Thoracic aorta (tissue), 2 donors: ENCODE results near the gene EPB41. TPM values are rescaled to one million over a fixed set of nuclear protein-coding genes. Genes with fewer than 3 reads are reported as not detected.
A peak's percentile ranks its signal among the peaks of the same experiment; 100 is the strongest.

Source experiments
- ATAC-seq: fragments of 150-250 bp; one replicate; pipeline ENCODE4 v1.8.0; 2017; ENCODE audit warnings: low read depth; ENCODE audit not compliant: insufficient number of reproducible peaks, low FRiP score
- DNase-seq: peaks from one replicate; pipeline ENCODE4 v3.0.0-alpha.2; 2020; ENCODE audit warnings: low spot score
- H3K27ac ChIP-seq, 2 donors: fragments of 200-600 bp; sonication (generic); 1 replicate in 1 of 2; 2 replicates in 1 of 2; pipeline ENCODE4 v1.5.1; 2016; ENCODE audit warnings: mild to moderate bottlenecking in 2 of 2, moderate library complexity in 2 of 2
- H3K27me3 ChIP-seq: fragments of 200-600 bp; sonication (generic); replicated peaks from 2 replicates; pipeline ENCODE4 v1.6.0; 2016; ENCODE audit warnings: mild to moderate bottlenecking; ENCODE audit not compliant: insufficient read depth
- H3K36me3 ChIP-seq: fragments of 200-600 bp; sonication (generic); one replicate; pipeline ENCODE4 v1.5.1; 2016
- H3K4me1 ChIP-seq, 2 donors: fragments of 200-600 bp; sonication (generic); 1 replicate in 1 of 2; 2 replicates in 1 of 2; pipeline versions ENCODE4 v1.5.1 to v1.6.0; 2016; ENCODE audit warnings: low read depth in 2 of 2, mild to moderate bottlenecking in 1 of 2; ENCODE audit not compliant: control insufficient read depth in 1 of 2
- H3K4me3 ChIP-seq: fragments of 200-600 bp; sonication (generic); 2 replicates; pipeline ENCODE4 v1.5.1; 2016; ENCODE audit warnings: mild to moderate bottlenecking
- H3K9me3 ChIP-seq: fragments of 200-600 bp; sonication (generic); 2 replicates; pipeline ENCODE4 v1.5.1; 2016
- CTCF ChIP-seq: fragments of 200-600 bp; sonication (generic); IDR thresholded peaks from one replicate; pipeline ENCODE4 v1.5.1; 2019; ENCODE audit warnings: antibody characterized with exemption
- total RNA-seq, 2 donors: library from RNA; depleted of rRNA; stranded (reverse); fragments of >200 nt; gene quantifications; one replicate each; pipeline versions ENCODE4 v1.1.0 to v1.2.3, GENCODE V29; 2016

The EPB41 gene
- total RNA-seq, 2 donors from 2014 or later = 26.7 to 37.8 TPM

- no peak for DNase-seq
- Histone ChIP-seq H3K4me1 (no peaks in the 10 kb centered on the region), H3K9me3 (no peaks in the 10 kb centered on the region), H3K36me3 (no peaks in the 10 kb centered on the region), H3K4me3 (no peak overlapping the region), H3K27me3 (no peaks in the 10 kb centered on the region), H3K27ac (no peak overlapping the region)
- ATAC-seq = no peak
- no peak for TF ChIP-seq CTCF
These were observed 52.2 kb downstream of the EPB41 start for GRCh38 chr1:28966617-28967016.

- H3K27me3 ChIP-seq = no peaks in the 10 kb centered on the region
- no peaks in the 10 kb centered on the region for H3K4me1 ChIP-seq
- H3K36me3 ChIP-seq = no peaks in the 10 kb centered on the region
- ATAC-seq (no peak), DNase-seq (no peak)
- peak overlapping the region in 1 of 2 donors; percentile 48 for H3K27ac ChIP-seq
- no peak overlapping the region for H3K4me3 ChIP-seq
- H3K9me3 ChIP-seq = no peaks in the 10 kb centered on the region
- no peak for TF ChIP-seq CTCF
These were observed 57.8 kb downstream of the EPB41 start for GRCh38 chr1:28971980-28972771.

- ATAC-seq = no peak
- Histone ChIP-seq H3K36me3 (no peaks in the 10 kb centered on the region), H3K27ac (no peak overlapping the region), H3K4me1 (no peaks in the 10 kb centered on the region), H3K27me3 (no peaks in the 10 kb centered on the region), H3K9me3 (no peaks in the 10 kb centered on the region), H3K4me3 (no peak overlapping the region)
- no peak for TF ChIP-seq CTCF
- DNase-seq = no peak
These were observed 59.4 kb downstream of the EPB41 start for GRCh38 chr1:28973596-28974421.

GRCh38 chr1:28974432-28974831 is 60.1 kb downstream of the EPB41 start:
- no peak for DNase-seq
- no peaks in the 10 kb centered on the region for H3K27me3 ChIP-seq
- H3K27ac ChIP-seq = no peak overlapping the region
- no peak for ATAC-seq
- no peaks in the 10 kb centered on the region for H3K4me1 ChIP-seq
- no peaks in the 10 kb centered on the region for H3K36me3 ChIP-seq
- TF ChIP-seq CTCF = no peak
- H3K9me3 ChIP-seq = no peaks in the 10 kb centered on the region
- no peak overlapping the region for H3K4me3 ChIP-seq

- no peak for DNase-seq
These were observed 61.9 kb downstream of the EPB41 start for GRCh38 chr1:28976248-28976647.

More at GRCh38 chr1:28976248-28976647, 61.9 kb downstream of the EPB41 start:
- ATAC-seq = no peak
- no peak overlapping the region for H3K27ac ChIP-seq
- H3K36me3 ChIP-seq = no peaks in the 10 kb centered on the region
- H3K4me3 ChIP-seq = no peak overlapping the region
- H3K27me3 ChIP-seq = no peaks in the 10 kb centered on the region
- TF ChIP-seq CTCF = no peak
- no peaks in the 10 kb centered on the region for H3K4me1 ChIP-seq
- no peaks in the 10 kb centered on the region for H3K9me3 ChIP-seq
